Measurements from ENCODE around the gene EML1.

EML1 gene

DNA sequence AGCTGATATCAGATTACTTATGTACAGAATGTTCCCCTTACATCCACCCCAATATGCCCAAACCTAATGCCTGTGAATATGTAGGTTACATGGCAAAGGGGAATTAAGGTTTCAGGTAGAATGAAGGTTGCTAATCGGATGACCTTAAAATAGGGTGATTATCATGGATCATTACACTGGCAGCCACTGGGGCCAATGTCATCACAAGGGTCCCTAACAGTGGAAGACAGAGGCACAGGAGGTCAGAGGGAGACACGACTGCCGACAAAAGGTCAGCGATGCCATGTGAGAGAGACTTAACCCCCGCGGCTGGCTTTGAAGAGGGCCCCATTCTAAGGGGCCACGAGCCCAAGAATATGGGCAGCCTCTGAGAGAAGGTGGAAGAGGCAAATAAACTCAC, 165.2 kb downstream of the EML1 start:
- no peak overlapping the region for H3K4me3 ChIP-seq (ENCODE audit: control insufficient read depth, low read depth, low read length)
- no peak for DNase-seq (ENCODE audit: low read depth)
- TF ChIP-seq, protein P1, sequence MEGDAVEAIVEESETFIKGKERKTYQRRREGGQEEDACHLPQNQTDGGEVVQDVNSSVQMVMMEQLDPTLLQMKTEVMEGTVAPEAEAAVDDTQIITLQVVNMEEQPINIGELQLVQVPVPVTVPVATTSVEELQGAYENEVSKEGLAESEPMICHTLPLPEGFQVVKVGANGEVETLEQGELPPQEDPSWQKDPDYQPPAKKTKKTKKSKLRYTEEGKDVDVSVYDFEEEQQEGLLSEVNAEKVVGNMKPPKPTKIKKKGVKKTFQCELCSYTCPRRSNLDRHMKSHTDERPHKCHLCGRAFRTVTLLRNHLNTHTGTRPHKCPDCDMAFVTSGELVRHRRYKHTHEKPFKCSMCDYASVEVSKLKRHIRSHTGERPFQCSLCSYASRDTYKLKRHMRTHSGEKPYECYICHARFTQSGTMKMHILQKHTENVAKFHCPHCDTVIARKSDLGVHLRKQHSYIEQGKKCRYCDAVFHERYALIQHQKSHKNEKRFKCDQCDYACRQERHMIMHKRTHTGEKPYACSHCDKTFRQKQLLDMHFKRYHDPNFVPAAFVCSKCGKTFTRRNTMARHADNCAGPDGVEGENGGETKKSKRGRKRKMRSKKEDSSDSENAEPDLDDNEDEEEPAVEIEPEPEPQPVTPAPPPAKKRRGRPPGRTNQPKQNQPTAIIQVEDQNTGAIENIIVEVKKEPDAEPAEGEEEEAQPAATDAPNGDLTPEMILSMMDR (IDR thresholded peaks at IDR 0.05; ENCODE audit: control insufficient read depth, insufficient read depth, low read depth, low read length, missing control alignments): no peak

DNA sequence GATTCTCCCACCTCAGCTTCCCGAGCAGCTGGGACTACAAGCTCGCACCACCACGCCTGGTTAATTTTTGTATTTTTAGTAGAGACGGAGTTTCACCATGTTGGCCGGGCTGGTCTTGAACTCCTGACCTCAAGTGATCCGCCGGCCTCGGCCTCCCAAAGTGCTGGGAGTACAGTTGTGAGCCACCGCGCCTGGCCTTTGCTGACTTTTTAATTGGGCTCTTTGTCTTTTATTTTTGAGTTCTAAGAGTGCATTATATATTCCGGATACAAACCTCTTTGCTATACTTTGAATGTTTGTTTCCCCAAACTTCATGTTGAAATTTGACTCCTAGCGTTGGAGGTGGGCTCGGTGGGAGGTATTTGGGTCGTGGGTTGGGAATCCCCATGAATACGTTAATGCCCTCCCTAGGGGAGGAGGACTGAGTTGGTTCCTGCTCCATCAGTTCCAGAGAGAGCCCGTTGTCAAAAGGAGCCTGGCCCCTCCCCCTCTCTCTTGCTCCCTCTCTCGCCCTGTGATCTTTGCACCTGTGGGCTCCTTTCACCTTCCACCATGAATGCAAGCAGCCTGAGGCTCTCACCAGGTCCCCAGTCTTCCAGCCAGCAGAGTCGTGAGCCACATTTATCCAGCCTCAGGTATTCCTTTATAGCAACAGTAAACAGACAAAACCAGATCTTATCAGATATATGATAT, 168.8 kb downstream of the EML1 start:
- TF ChIP-seq, protein P1 (IDR thresholded peaks at IDR 0.05; ENCODE audit: control insufficient read depth, insufficient read depth, low read depth, low read length, missing control alignments): no peak
- H3K4me3 ChIP-seq (ENCODE audit: control insufficient read depth, low read depth, low read length): no peak overlapping the region
- DNase-seq (ENCODE audit: low read depth): no peak

DNA sequence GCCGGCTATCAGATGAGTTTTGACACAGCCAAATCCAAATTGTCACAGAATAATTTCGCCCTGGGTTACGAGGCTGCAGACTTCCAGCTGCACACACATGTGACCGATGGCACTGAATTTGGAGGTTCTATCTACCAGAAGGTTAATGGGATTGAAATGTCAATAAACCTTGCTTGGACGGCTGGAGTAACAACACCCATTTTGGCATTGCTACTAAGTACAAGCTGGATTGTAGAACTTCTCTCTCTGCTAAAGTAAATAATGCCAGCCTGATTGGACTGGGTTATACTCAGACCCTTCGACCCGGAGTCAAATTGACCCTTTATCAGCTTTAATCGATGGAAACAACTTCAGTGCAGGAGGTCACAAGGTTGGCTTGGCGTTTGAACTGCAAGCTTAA, 171.8 kb downstream of the EML1 start:
- no peak for DNase-seq (ENCODE audit: low read depth)
- no peak overlapping the region for H3K4me3 ChIP-seq (ENCODE audit: control insufficient read depth, low read depth, low read length)
- TF ChIP-seq, protein P1 (IDR thresholded peaks at IDR 0.05; ENCODE audit: control insufficient read depth, insufficient read depth, low read depth, low read length, missing control alignments): no peak

DNA sequence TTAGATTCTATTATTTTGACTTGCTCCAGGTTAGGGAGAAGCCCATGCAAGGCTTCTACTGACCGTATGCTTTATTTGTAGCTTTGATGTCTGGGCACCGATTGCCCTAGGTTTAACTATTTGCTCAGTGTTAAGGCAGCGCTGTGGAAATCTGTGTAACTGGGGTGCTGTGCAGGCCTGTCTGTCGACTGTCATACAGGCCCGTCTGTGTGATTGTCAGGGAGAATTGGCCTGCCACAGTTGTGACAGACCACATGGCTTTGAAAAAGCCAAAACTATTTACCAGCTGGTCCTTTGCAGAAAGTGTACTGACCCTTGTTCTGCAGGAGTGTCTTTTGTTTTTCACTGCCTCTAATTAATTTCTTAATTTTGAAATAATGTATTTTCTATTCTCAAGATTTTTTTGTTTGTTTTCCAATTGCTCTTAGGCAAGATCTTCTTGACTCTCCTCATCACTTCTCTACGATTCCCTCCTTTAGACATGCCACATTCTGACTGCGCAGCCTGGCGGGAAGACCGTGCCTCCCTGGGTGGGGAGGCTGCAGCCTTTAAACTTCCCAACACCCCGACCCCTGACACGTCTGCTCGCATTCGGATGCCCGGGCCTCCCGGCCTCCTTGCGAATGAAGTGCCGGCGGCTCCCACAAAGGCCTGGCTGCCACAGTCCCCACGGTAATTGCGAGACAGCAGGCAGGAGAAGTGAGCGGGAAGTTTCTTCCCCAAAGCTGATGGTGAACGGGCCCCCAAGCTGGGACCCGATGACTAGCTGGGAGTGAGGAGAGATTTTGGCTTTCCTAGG, 173.0 kb downstream of the EML1 start:
- H3K4me3 ChIP-seq (ENCODE audit: control insufficient read depth, low read depth, low read length): no peak overlapping the region
- TF ChIP-seq, protein P1 (IDR thresholded peaks at IDR 0.05; ENCODE audit: control insufficient read depth, insufficient read depth, low read depth, low read length, missing control alignments): no peak
- DNase-seq (ENCODE audit: low read depth): no peak

DNA sequence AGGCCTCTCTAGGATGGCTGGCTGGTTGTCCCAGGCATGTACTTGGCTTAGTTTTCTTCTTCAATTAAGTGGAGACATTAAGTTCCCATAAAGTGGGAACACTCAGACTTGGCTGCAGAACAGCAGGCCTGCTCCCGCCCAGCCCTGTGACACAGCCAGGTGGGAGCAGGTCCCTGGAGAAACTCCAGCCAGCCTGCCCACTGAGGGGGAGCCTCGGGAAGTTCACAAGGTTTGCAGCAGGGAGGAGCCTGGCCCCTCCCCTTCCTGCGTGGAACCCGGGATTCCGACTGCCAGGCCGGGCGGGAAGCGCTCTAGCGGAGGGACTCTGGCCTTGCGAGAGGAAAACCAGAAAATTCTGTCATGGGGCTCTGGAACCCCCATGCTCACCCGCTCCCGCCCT, 173.7 kb downstream of the EML1 start:
- TF ChIP-seq, protein P1 (IDR thresholded peaks at IDR 0.05; ENCODE audit: control insufficient read depth, insufficient read depth, low read depth, low read length, missing control alignments): no peak
- H3K4me3 ChIP-seq (ENCODE audit: control insufficient read depth, low read depth, low read length): no peak overlapping the region
- no peak for DNase-seq (ENCODE audit: low read depth)

DNA sequence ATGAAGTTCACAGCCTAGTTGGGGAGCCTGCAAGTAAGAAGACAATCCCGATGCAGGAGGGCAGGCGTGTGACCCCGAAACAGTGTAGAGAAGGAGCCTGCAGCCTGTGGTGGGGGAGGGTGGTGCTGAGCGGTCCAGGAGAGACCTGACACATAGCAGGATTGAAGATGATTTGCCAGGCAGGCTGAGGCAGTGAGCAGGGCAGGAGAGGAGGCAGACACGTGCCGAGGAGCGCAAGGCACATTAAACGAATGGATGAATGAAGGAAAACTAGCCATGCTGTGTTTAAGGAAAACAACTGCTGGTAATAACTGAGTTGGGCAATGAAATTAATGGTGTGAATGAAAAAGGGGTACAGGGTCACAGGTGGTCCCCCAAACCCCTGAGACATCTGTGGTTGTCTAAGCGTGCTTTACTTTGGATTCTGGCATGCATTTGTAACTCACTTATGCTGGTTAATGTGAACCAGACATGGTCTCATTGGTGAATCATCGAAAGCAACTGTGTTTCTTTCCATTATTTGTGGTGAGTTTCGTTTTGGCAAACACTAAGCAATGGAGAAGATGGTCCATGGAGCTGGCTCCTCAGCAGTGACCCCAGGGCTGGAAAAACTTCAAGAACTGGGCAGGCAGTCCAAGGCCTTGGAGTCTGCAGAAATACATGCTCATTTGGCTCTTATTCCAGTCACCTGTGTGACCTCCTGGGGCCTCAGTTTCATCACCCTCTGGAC, 175.1 kb downstream of the EML1 start:
- peak; percentile 80 for DNase-seq (ENCODE audit: low read depth)
- TF ChIP-seq, protein P1 (IDR thresholded peaks at IDR 0.05; ENCODE audit: control insufficient read depth, insufficient read depth, low read depth, low read length, missing control alignments): no peak
- H3K4me3 ChIP-seq (ENCODE audit: control insufficient read depth, low read depth, low read length): no peak overlapping the region; the same call in 1 of the 2 replicates

Measured in AG09309 (cell line).